GM12878 (cell line): ENCODE measurements around the gene SBK2. TPM values are rescaled to one million over a fixed set of nuclear protein-coding genes. Genes with fewer than 3 reads are reported as not detected.
A peak's percentile ranks its signal among the peaks of the same experiment; 100 is the strongest.

Experiments
- CHD1 ChIP-seq: IDR thresholded peaks from 2 replicates; pipeline ENCODE4 v1.6.1; 2012; ENCODE audit warnings: low read depth, low read length, improper control_type of control experiment
- E2F4 ChIP-seq: IDR thresholded peaks from 2 replicates; pipeline ENCODE4 v1.6.1; 2012; ENCODE audit warnings: low read depth, low read length, improper control_type of control experiment
- E2F8 ChIP-seq: fragments of 450-650 bp; IDR thresholded peaks from 2 replicates; pipeline ENCODE4 v1.6.1; 2018; ENCODE audit warnings: mild to moderate bottlenecking, low read depth, moderate library complexity; ENCODE audit not compliant: partially characterized antibody
- IKZF1 ChIP-seq: fragments of 450-650 bp; conservative IDR thresholded peaks from 2 replicates; pipeline ENCODE4 v1.6.1; 2017; ENCODE audit warnings: antibody characterized with exemption, mild to moderate bottlenecking
- KAT2A ChIP-seq: conservative IDR thresholded peaks from 2 replicates; pipeline ENCODE4 v1.6.1; 2011; ENCODE audit warnings: low read depth, low read length; ENCODE audit not compliant: control insufficient read depth
- MEF2A ChIP-seq: IDR thresholded peaks from 2 replicates; pipeline ENCODE4 v1.6.1; 2011; ENCODE audit warnings: low read depth, mild to moderate bottlenecking, low read length, moderate library complexity; ENCODE audit not compliant: insufficient read depth
- MYC ChIP-seq: IDR thresholded peaks from 2 replicates; pipeline ENCODE4 v1.6.1; 2011; ENCODE audit warnings: mild to moderate bottlenecking, low read length, moderate library complexity, inconsistent platforms; ENCODE audit not compliant: insufficient read depth, insufficient replicate concordance, insufficient read length, severe bottlenecking
- NFYB ChIP-seq: IDR thresholded peaks from 2 replicates; pipeline ENCODE4 v1.6.1; 2011; ENCODE audit warnings: low read depth, mild to moderate bottlenecking, low read length, improper control_type of control experiment, moderate library complexity; ENCODE audit not compliant: insufficient read depth
- RAD21 ChIP-seq: IDR thresholded peaks from 2 replicates; pipeline ENCODE4 v1.6.1; 2011; ENCODE audit warnings: mild to moderate bottlenecking, low read depth, low read length, moderate library complexity; ENCODE audit not compliant: insufficient read depth
- RFX5 ChIP-seq: IDR thresholded peaks from 2 replicates; pipeline ENCODE4 v1.6.1; 2011; ENCODE audit warnings: low read depth, low read length, improper control_type of control experiment
- TAF1 ChIP-seq: IDR thresholded peaks from 2 replicates; pipeline ENCODE4 v1.6.1; 2011; ENCODE audit warnings: mild to moderate bottlenecking, low read depth, low read length, borderline replicate concordance
- USF2 ChIP-seq: IDR thresholded peaks from 2 replicates; pipeline ENCODE4 v1.6.1; 2011; ENCODE audit warnings: low read depth, low read length, improper control_type of control experiment, borderline replicate concordance
- YY1 ChIP-seq: IDR thresholded peaks from 2 replicates; pipeline ENCODE4 v1.6.1; 2011; ENCODE audit warnings: low read depth, mild to moderate bottlenecking, low read length
- polyA plus RNA-seq, 11 experiments: library from polyadenylated mRNA; depleted of rRNA in 4 of 11; unstranded in 6 of 11; stranded (reverse) in 5 of 11; fragments of >200 nt; fragmentation: Nextera tagmentation in 4 of 11; fragmentation: Illumina TruSeq in 1 of 11; extraction: Ambion mirVana in 4 of 11; extraction: Trizol in 1 of 11; gene quantifications; 1 replicate in 1 of 11; 2 replicates in 10 of 11; pipeline versions ENCODE4 v1.2.1 to v1.2.3, GENCODE V29; 2011 to 2016; ENCODE audit warnings: inconsistent platforms in 2 of 11, missing spikeins in 2 of 11, low read depth in 1 of 11
- total RNA-seq, 4 experiments: library from RNA; depleted of rRNA in 3 of 4; stranded (reverse); fragments of >200 nt in 3 of 4; fragmentation: Illumina TruSeq in 1 of 4; extraction: Trizol in 1 of 4; gene quantifications; 2 replicates each; pipeline versions ENCODE4 v1.2.1 to v1.2.3, GENCODE V29; 2013 to 2021

SBK2 gene
- total and polyA plus RNA-seq, 10 of the 15 experiments (the other 5 are each of a cell fraction or from before 2014, with no cell fraction given): not detected

GRCh38 chr19:55503502-55504251 is 33.3 kb downstream of the SBK2 start (continued):
- TF ChIP-seq NFYB (peak; percentile 93), CHD1 (no peak), MYC (no peak), E2F4 (0 out of 2 replicates have a peak, but pooled peaks have one; percentile 39), YY1 (peak; percentile 35), IKZF1 (peak; percentile 64), USF2 (no peak; the same call in 1 of the 2 replicates), KAT2A (no peak), E2F8 (peak; percentile 86), MEF2A (0 out of 2 replicates have a peak, but pooled peaks have one; percentile 8), TAF1 (0 out of 2 replicates have a peak, but pooled peaks have one; percentile 25), RFX5 (peak; percentile 99), RAD21 (peak; percentile 90)
